Stimulated activated CD4-positive, alpha-beta T cell treated with anti-CD3 and anti-CD28 coated beads, Interleukin-2, amount 100 ng/mL, for 24 hours (primary cell): Measurements from ENCODE around the gene BCORL1.
A peak's percentile ranks its signal among the peaks of the same experiment; 100 is the strongest.

Experiments
- DNase-seq, 2 donors: peaks; one replicate each; pipeline ENCODE4 v3.0.0-alpha.2; 2020

Gene BCORL1

GRCh38 chrX:130012683-130013082 is 30.2 kb downstream of the BCORL1 start:
- no peak for DNase-seq

- DNase-seq = no peak
Measured at GRCh38 chrX:130013661-130014060, 31.2 kb downstream of the BCORL1 start.

- DNase-seq = no peak
Measured at GRCh38 chrX:130014356-130014755, 31.9 kb downstream of the BCORL1 start.

GRCh38 chrX:130014770-130015169 is 32.3 kb downstream of the BCORL1 start:
- DNase-seq = no peak

GRCh38 chrX:130015181-130015580 is 32.7 kb downstream of the BCORL1 start:
- no peak for DNase-seq

GRCh38 chrX:130018143-130018542 is 35.7 kb downstream of the BCORL1 start:
- DNase-seq = no peak

GRCh38 chrX:130020661-130021324 is 38.4 kb downstream of the BCORL1 start:
- no peak for DNase-seq

GRCh38 chrX:130024127-130024526 is 41.7 kb downstream of the BCORL1 start:
- peak; percentile 72 to 76 for DNase-seq

- DNase-seq = no peak
Measured at GRCh38 chrX:130025256-130025655, 42.8 kb downstream of the BCORL1 start.

- no peak for DNase-seq
Measured at GRCh38 chrX:130027569-130027968, 45.1 kb downstream of the BCORL1 start.

GRCh38 chrX:130028196-130028595 is 45.8 kb downstream of the BCORL1 start:
- peak; percentile 57 for DNase-seq

GRCh38 chrX:130030826-130031225 is 48.4 kb downstream of the BCORL1 start:
- no peak for DNase-seq

GRCh38 chrX:130032552-130032951 is 50.1 kb downstream of the BCORL1 start:
- no peak for DNase-seq

- DNase-seq = no peak
Measured at GRCh38 chrX:130034178-130034577, 51.7 kb downstream of the BCORL1 start.

- no peak for DNase-seq
Measured at GRCh38 chrX:130039847-130040246, 57.4 kb downstream of the BCORL1 start.

GRCh38 chrX:130047416-130047815 is 65.0 kb downstream of the BCORL1 start:
- DNase-seq = no peak

GRCh38 chrX:130048686-130049222 is 66.3 kb downstream of the BCORL1 start:
- no peak for DNase-seq

- DNase-seq = no peak
Measured at GRCh38 chrX:130049821-130050220, 67.4 kb downstream of the BCORL1 start.

- DNase-seq = no peak
Measured at GRCh38 chrX:130051176-130051845, 68.9 kb downstream of the BCORL1 start.

GRCh38 chrX:130053236-130053635 is 70.8 kb downstream of the BCORL1 start:
- no peak for DNase-seq

- no peak for DNase-seq
Measured at GRCh38 chrX:130055103-130055502, 72.7 kb downstream of the BCORL1 start.

GRCh38 chrX:130055899-130056298 is 73.5 kb downstream of the BCORL1 start:
- DNase-seq = no peak

GRCh38 chrX:130057209-130057608 is 74.8 kb downstream of the BCORL1 start:
- DNase-seq = no peak

- DNase-seq = no peak
Measured at GRCh38 chrX:130058652-130059051, 76.2 kb downstream of the BCORL1 start.
